NCI-H1092 (cell line): ENCODE measurements around the gene F9.
"Not testable (repeated sequence)": the region's sequence is repeated elsewhere in the genome, so short reads cannot be mapped to it uniquely, and the experiment has no call there.

Experiments used
- DNase-seq: peaks from one replicate; lab custom pipeline; 2025; lab: John Stamatoyannopoulos, UW

The F9 gene

GRCh38 chrX:139530550-139530949, at the start of gene F9:
Gene F9, plus strand, starts transcription at chrX:139530739. Its CDS starts 26 bp downstream, at chrX:139530765.
- DNase-seq = no peak

GRCh38 chrX:139483699-139484098, 46.8 kb upstream of the F9 start:
- DNase-seq = no peak

GRCh38 chrX:139484591-139484990, 45.9 kb upstream of the F9 start:
- no peak for DNase-seq

GRCh38 chrX:139495324-139495723, 35.2 kb upstream of the F9 start:
- no peak for DNase-seq

GRCh38 chrX:139506333-139506732, 24.2 kb upstream of the F9 start:
- DNase-seq = no peak

GRCh38 chrX:139508099-139508498, 22.4 kb upstream of the F9 start:
- DNase-seq = no peak

- no peak for DNase-seq
Observed at GRCh38 chrX:139518475-139518874, 12.1 kb upstream of the F9 start.

- not testable (repeated sequence) for DNase-seq
Observed at GRCh38 chrX:139528829-139529228, 1.7 kb upstream of the F9 start.

- no peak for DNase-seq
Observed at GRCh38 chrX:139532834-139533233, 2.3 kb downstream of the F9 start.

GRCh38 chrX:139533444-139533843, 2.9 kb downstream of the F9 start:
- DNase-seq = no peak

- DNase-seq = no peak
Observed at GRCh38 chrX:139538907-139539790, 8.6 kb downstream of the F9 start.

GRCh38 chrX:139542652-139543051, 12.1 kb downstream of the F9 start:
- no peak for DNase-seq

- no peak for DNase-seq
Observed at GRCh38 chrX:139543920-139544319, 13.4 kb downstream of the F9 start.

GRCh38 chrX:139544591-139544990, 14.1 kb downstream of the F9 start:
- no peak for DNase-seq

GRCh38 chrX:139554376-139554775, 23.8 kb downstream of the F9 start:
- no peak for DNase-seq

- DNase-seq = no peak
Observed at GRCh38 chrX:139554991-139555675, 24.6 kb downstream of the F9 start.

- DNase-seq = peak; percentile 19
Observed at GRCh38 chrX:139559383-139560042, 29.0 kb downstream of the F9 start.

- no peak for DNase-seq
Observed at GRCh38 chrX:139560221-139560620, 29.7 kb downstream of the F9 start.

- DNase-seq = no peak
Observed at GRCh38 chrX:139563251-139563650, 32.7 kb downstream of the F9 start.

GRCh38 chrX:139566981-139567380, 36.4 kb downstream of the F9 start:
- no peak for DNase-seq

GRCh38 chrX:139581068-139581467, 50.5 kb downstream of the F9 start:
- no peak for DNase-seq

- DNase-seq = no peak
Observed at GRCh38 chrX:139585613-139586012, 55.1 kb downstream of the F9 start.

GRCh38 chrX:139596068-139596467, 65.5 kb downstream of the F9 start:
- no peak for DNase-seq
